GM18508 (cell line): ENCODE measurements around the gene CHD1L.
"Not testable (repeated sequence)": the region's sequence is repeated elsewhere in the genome, so short reads cannot be mapped to it uniquely, and the experiment has no call there.

Source experiments
- ATAC-seq: cut with Tn5 transposase; IDR thresholded peaks from one replicate; pipeline ENCODE4 v1.9.1; 2021; ENCODE audit warnings: moderate number of reproducible peaks; ENCODE audit not compliant: insufficient read depth, unreplicated experiment

CHD1L gene

DNA sequence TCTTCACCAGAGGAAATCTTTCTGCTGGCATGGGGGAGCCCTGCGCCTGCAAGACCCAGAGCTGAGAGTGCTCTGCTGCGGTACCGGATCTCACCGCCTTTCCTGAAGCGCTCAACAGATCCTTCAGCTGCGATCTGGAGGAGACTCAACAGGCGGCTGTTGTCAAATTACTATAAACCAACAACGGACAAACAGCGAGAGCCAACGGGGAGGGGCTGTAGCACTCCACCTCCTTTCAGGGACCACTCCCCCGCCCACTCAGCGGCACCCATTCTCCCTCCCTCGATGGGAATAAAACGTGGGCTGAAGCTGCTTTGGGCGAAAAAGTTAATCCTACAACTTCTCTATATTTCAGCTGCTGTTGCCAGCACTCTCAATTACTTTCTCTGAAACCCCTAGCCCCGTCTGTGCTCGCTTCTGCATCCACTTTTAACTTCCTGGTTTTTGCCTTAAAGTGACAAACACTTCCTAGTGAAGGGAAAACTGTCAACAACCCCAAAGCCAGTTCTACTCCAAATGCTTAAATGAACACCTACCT lies 17.2 kb upstream of the CHD1L start, which contains the start of gene FMO5:
FMO5 (minus strand) TSS at position 147 of the 538 bp plus-strand sequence. CDS start 310 bp downstream, outside the sequence.
- no peak for ATAC-seq

DNA sequence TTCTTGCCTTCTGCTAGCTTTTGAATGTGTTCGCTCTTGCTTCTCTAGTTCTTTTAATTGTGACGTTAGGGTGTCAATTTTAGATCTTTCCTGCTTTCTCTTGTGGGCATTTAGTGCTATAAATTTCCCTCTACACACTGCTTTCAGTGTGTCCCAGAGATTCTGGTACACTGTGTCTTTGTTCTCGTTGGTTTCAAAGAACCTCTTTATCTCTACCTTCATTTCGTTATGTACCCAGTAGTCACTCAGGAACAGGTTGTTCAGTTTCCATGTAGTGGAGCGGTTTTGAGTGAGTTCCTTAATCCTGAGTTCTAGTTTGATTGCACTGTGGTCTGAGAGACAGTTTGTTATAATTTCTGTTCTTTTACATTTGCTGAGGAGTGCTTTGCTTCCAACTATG lies 11.5 kb upstream of the CHD1L start:
- ATAC-seq = not testable (repeated sequence)

DNA sequence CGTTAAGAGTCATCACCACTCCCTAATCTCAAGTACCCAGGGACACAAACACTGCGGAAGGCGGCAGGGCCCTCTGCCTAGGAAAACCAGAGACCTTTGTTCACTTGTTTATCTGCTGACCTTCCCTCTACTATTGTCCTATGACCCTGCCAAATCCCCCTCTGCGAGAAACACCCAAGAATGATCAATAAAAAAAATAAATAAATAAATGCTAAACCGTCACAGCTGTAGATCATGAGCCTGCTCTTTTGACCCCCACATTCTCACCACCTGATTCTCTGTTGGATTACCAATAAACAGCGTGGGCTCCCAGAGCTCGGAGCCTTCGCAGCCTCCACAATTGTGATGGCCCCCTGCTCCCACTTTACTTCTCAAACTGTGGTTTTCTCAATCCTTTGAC lies 8.6 kb upstream of the CHD1L start:
- not testable (repeated sequence) for ATAC-seq

DNA sequence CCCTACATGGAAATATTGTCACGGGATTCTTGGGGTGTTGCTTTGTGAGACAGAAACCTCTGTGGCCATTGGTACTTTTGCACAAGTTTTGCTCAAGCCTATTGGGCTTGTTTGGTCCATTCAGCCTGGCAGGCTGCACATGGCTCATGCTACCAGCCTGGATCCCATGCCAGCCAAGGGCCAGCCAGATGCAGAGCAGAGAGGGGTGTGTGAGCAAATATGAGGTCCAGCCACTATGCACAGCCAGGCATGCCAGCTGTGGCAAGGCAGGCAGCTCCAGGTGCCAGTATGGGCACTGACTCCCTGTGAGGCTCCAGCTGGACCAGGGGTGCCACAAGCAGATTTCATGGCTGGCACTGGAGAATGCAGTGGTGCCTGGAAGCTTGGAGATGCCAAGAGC lies 6.7 kb upstream of the CHD1L start:
- no peak for ATAC-seq

DNA sequence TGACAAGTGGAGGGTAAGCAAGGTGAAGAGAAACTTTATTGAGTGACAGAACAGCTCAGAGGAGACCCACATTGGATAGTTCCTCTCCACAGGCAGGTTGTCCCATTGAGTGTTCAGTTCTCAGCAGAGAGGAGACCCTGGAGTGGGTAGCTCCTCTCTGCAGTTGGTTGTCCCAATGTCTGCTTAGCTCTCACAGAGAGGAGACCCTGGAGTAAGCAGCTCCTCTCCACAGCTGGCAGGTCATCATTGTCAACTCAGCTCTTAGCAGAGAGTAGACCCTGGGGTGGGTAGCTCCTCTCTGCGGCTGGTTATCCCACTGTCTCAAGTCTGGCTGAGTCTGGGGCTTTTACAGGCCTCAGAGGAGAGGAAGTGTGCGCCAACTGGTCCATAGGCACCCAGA lies 6.0 kb upstream of the CHD1L start:
- ATAC-seq = no peak

DNA sequence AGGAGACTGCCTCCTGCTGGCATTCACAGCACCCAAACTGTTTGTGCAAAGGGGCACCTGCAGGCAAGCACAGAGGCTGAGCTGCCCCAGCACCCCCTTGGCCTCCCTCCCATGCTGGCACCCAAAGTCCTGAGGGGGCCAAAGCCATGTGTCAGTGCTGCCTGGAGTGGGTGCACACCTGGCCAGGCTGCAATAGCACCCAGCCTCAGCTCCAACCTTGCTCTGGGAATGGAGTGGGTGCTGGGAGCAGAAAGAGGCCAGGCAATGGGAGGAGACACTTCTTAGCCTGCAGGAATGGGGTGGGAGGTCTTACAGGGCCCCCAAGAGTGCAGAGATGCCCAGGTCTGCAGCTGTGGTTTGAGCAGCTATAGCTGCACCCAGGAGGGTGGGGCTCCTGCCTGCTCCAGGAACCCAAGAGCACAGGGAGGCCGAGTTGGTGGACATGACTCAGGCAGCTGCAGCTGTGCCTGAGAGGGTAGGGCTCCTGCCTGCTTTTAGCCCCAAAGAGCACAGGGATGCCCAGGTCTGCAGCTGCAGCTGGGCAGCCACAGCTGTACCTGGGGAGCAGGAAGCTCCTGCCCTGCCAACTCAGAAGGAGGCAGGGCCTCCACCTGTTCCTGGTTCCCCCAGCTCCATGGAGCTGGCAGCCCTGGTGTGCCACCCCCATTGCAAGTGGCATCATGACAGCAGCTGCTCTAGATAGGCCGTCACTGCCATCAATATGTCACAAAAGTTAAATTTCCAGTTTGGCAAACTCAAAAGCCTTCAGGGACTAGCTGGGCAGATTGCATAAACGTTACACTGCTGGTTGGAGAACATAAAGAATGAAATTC lies 5.3 kb upstream of the CHD1L start:
- ATAC-seq = no peak

DNA sequence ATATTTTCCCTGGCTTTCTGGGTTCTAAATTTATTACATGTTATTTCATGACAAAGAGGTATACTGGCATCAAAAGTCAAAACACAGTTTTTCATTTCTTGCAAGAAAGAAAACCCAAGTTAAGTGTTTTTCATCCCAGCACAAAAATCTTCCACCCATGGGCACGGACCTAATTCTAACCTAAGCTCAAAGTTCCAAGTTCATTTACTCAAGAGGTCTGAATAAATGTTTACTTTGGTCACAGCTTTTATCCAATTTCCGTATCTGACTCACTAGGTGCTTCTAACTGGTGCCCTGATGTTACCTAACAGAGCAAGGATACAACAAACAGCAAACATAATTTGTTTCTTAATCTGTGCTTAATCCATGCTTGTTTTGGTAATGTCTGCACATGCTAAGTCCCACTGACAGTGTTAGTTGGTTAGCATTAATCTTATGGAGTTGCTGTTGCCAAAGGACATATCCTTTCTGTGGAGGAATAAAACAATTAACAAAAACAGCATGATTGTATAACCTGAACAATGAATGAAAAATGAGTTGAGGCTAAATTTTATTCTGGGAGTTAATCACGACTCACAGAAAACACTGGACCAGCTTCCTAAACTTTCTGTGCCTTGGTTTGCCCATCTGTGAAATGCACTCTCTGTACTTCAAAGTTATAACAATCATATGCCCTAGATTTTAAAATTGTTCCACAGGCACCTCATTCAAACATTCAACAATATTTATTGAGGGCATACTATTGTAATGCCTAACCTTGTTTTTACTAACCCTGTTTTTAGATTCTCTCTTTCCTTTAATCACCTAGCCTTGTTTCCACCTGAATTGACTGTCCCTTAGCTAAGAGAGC lies 4.2 kb upstream of the CHD1L start:
- ATAC-seq = no peak

DNA sequence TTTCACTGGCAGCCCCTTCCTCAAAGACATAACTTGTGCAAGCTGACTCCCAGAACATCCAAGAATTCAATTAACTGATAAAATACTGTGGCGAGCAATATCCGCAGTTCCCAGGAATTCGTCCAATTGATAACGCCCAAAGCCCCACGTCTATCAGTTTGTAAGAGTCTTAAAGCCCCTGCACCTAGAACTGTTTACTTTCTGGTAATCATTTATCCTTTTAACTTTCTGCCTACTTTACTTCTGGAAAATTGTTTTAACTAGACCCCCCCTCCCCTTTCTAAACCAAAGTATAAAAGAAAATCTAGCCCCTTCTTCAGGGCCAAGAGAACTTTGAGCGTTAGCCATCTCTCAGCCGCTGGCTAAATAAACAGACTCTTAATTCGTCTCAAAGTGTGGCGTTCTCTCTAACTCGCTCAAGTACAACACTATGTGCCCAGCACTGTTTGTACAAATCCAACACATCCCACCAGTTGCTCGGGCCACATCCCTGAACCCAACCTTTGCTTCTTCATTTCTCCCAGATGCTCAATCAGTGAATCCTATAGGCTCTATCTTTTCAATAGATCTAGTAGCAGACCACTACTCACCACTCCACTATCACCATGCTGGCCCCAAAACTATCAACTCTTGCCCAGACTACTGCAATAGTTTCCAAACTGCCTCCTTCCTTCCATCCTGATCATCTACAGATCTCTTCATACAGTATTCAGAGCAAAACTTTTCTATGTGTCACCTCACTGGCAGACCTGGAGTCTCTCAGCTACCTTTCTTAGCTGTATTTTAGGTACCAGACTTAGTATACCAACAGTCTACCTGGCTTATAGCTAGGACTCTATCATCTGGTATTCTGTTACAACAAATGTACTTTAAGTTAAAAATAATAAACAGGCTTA lies 3.3 kb upstream of the CHD1L start:
- ATAC-seq = no peak

DNA sequence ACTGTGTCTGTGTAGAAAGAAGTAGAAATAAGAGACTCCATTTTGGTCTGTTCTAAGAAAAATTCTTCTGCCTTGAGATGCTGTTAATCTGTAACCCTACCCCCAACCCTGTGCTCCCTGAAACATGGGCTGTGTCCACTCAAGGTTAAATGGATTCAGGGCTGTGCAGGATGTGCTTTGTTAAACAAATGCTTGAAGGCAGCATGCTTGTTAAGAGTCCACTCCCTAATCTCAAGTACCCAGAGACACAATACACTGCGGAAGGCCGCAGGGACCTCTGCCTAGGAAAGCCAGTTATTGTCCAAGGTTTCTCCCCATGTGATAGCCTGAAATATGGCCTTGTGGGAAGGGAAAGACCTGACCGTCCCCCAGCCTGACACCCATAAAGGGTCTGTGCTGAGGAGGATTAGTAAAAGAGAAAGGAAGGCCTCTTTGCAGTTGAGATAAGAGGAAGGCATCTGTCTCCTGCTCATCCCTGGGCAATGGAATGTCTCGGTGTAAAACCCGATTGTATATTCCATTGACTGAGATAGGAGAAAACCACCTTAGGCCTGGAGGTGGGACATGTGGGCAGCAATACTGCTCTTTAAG lies 2.3 kb upstream of the CHD1L start:
- ATAC-seq = not testable (repeated sequence)

DNA sequence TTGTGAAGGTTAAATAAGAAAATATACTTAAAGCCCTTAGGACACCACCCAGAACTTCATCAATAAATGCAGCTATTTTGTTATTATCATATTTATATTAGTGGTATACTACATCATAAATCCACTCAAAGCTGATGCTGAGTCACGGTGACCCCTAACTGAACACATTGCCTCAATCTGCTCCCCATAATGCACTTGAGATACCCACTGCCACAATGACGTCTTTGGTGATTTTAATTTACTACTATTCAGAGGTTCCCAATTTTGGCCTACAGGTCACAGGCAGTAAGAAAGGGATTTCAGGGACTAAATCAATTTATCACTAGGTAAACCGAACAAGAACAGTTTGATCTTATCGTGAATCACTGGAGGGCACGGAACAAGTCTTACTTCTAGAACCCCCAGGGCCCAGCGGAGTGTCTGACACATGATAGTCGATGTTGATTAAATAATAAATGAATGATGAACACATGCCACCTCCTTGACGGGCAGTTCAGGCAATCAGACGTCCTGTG lies 493 bp upstream of the CHD1L start:
- ATAC-seq = no peak

DNA sequence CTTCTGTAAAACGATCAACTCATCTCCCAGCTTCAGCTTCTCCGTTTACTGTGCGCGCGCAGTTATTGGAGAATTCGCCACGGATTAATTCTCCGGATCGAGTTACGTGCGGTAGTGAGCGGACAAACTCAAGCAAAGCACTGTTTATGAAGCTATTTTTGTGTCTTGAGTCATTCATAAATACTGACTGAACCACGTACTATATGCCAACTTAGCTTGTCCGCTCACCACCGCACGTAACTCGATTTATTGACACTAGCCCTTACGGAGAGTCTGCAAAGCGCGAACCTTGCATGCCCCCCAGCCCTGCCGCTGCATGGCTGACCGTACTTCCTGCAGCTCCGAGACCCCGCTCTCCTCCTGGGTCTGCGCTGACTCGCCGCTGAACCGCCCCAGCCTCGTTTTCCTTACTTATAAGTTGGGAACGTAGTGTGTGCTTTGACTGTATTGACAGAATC lies 773 bp downstream of the CHD1L start:
- ATAC-seq = peak; percentile 16

DNA sequence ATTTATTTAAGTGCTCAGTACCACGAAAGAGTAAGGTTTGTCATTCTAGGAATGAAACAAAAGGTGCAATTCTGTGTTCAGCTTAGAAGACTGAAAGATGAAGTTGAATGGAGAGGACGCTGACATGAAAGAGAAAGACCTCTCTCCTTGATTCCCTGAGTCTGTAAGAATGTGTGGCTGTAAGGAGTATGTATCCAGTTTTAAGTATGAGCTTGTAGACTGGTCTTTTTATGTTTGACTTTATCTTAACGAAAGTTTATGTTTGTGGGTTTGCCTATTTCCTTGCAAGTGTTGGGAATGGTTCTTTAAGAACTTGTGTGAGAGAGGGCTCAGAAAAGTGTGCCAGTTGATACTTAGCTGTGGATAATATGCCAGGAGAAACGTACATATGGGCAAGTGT lies 1.4 kb downstream of the CHD1L start:
- no peak for ATAC-seq

DNA sequence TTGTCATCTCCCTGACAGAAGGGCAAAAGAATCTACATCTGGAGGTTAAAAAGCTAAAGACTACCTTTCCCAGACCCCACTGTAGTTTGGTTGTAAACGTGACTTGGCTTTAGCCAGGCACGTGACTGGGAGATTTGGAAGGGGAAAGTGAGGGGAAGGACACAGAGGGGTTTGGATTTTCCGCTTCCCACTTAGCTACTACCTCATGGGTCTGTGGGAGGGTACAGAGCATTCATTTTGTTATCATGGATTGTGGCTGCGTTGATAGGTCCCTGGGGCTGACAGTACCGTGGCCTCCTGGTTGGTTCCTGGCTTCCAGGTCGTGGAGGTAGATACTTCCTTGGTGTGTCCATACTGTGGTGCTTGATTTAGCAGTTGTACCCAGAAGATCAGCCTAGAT lies 2.6 kb downstream of the CHD1L start:
- ATAC-seq = no peak

DNA sequence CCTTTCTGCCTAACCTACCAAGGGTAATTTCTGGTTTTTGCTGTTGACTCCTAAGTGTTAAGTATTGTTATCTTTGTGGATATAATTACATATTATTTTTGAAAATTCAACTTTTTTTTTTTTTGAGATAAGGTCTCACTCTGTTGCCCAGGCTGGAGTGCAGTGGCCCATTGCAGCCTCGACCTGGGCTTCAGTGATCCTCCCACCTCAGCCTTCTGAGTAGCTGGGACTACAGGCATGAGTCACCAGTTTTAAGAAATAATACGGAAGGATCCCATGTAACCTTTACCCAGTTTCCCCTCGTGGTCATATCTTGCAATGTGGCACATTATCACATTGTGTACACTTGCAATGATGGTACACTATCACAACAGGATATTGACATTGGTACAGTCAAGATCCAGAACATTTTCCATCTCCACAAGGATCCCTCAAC lies 3.1 kb downstream of the CHD1L start:
- ATAC-seq = no peak

DNA sequence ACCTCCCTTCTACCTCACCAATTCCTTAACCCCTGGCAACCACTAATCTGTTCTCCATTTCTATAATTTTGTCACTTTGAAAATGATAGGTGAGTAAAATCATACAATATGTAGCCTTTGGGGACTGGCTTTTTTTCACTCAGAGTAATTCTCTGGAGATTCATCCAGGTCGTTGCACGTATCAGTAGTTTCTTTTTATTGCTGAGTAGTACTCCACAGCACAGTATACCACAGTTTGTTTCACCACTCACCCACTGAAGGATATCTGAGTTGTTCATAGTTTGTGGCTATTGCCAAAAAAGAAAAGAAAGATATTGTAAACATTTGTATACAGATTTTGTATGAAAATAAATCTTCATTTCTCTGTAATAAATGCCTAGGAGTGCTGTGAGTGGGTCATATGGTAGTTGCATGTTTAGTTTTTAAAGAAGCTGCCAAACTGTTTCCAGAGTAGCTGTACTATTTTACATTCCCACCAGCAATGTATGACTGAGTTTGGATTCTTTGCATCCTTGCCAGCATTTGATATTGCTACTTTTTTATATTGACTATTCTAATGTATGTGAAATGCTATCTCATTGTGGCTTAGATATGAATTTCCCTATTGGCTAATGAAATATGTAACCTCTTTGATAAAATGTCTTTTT lies 3.7 kb downstream of the CHD1L start:
- ATAC-seq = no peak

DNA sequence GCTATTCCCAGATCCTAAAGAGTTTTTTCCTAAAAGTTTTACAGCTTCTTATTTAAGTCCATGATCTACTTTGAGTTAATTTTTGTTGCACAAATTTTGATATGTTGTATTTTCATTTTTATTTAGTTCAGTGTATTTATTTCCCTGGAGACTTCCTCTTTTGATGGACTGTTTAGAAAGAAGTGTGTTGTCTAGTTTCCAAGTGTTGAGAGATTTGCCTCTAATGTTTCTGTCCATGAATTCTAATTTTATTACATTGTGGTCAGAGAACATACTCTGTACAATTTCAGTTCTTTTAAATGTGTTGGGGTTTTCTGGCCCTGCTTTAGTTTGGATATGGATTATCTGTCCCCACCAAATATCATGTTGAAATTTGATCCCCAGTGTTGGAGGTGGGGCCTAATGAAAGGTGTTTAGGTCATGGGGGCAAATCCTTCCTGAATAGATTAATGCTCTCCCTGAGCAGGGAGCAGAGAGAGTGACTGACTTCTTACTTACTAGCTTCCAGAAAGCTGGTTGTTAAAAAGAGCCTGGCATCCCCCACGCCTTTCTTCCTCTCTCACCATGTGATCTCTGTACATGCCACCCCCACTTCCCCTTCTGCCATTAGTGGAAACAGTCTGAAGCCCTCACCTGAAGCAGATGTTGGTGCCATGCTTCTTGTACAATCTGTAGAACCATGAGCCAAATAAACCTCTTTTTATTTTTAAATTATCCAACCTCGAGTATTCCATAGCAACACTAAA lies 4.6 kb downstream of the CHD1L start:
- ATAC-seq = no peak

DNA sequence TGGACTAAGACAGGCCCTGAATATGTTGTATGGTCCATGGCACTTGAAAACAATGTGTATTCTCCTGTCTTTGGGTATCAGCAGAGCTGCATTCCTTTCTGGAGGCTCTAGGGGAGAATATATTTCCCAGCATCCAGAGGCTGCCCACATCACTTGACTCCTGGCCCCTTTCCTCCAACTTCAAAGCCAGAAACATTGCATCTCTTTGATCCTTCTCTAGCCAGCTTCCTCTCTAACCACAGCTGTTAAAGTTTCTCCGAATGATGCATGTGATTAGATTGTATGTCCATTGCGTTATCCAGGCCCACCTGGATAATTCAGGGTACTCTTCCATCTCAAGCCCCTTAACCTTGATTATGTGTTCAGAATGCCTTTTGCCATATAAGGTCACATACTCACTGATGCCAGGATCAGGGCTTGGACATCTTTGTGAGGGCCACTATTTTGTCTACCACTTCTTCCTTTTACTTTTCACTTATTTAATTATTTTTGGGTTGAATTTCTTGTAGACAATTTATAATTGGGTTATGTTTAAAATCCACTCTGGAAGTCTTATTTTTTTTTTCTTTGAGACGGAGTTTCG lies 5.3 kb downstream of the CHD1L start:
- no peak for ATAC-seq

DNA sequence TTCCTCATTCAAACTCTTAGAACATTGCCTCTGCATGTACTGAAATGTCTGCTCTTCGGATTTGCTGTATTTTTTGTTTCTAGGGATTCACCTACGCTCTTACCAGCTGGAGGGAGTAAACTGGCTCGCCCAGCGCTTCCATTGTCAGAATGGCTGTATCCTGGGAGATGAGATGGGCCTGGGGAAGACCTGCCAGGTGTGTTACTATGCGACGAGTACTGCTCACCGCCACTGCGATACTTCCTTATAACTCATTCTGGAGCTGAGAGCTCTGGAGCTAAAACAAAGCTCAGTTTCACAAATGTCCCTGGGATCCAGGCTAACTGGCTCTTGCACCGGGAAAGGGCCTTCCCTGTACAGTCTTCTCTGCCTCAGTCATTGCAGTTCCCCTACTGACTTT lies 10.1 kb downstream of the CHD1L start:
- ATAC-seq = no peak
